Erythroblast (primary cell): ENCODE data around the gene PTPRN.

Experiments
- GATA1 ChIP-seq: IDR thresholded peaks from 2 replicates; pipeline ENCODE4 v1.6.1; 2011; ENCODE audit warnings: low read depth, mild to moderate bottlenecking, control low read depth, low read length, moderate library complexity
- POLR2A ChIP-seq: IDR thresholded peaks from 2 replicates; pipeline ENCODE4 v1.6.1; 2011; ENCODE audit warnings: mild to moderate bottlenecking, low read length

- TF ChIP-seq POLR2A = no peak
- TF ChIP-seq GATA1 = no peak
These were observed 31.2 kb downstream of the PTPRN start for GRCh38 chr2:219277703-219278654.
